NB4 (cell line): ENCODE data around the gene AMOTL1.

Source experiments
- DNase-seq: peaks from one replicate; pipeline ENCODE4 v3.0.0; 2010; ENCODE audit warnings: low read depth
- H3K4me3 ChIP-seq: one replicate; pipeline ENCODE4 v1.5.1; 2011; ENCODE audit warnings: mild to moderate bottlenecking, low read depth, low read length, moderate library complexity
- MAX ChIP-seq: IDR thresholded peaks from 2 replicates; pipeline ENCODE4 v1.6.1; 2011; ENCODE audit warnings: low read depth, low read length
- MYC ChIP-seq: IDR thresholded peaks from 2 replicates; pipeline ENCODE4 v1.6.1; 2011; ENCODE audit warnings: low read depth, low read length
- POLR2A ChIP-seq: IDR thresholded peaks from 2 replicates; pipeline ENCODE4 v1.6.1; 2011; ENCODE audit warnings: mild to moderate bottlenecking; ENCODE audit not compliant: insufficient read length; ENCODE audit errors: extremely low read depth
- TF ChIP-seq, protein P1 (sequence below): IDR thresholded peaks from one replicate; pipeline ENCODE4 v1.5.1; 2012; ENCODE audit warnings: low read depth, low read length

AMOTL1 gene

DNA sequence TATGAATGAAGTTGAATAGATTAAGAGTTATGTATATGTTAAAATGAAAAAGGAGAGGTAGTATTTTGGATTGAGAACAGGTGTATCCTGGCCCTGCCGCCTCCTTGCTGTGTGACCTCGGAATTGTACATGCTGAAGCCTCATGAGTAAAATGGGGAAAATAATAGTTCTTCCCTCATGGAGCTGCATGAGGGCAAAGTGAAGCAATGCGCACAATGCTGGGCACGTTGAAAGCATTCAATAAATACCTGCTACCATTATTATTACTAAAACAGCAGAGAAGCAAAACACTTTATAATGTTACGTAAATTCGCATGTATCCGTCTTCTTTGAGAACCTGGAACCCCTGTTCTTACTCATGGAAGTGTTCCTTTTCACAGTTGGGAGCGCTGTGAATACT, 5.7 kb downstream of the AMOTL1 start:
- DNase-seq = no peak
- no peak overlapping the region for H3K4me3 ChIP-seq
- TF ChIP-seq MYC = no peak
- no peak for TF ChIP-seq MAX
- TF ChIP-seq, protein P1, sequence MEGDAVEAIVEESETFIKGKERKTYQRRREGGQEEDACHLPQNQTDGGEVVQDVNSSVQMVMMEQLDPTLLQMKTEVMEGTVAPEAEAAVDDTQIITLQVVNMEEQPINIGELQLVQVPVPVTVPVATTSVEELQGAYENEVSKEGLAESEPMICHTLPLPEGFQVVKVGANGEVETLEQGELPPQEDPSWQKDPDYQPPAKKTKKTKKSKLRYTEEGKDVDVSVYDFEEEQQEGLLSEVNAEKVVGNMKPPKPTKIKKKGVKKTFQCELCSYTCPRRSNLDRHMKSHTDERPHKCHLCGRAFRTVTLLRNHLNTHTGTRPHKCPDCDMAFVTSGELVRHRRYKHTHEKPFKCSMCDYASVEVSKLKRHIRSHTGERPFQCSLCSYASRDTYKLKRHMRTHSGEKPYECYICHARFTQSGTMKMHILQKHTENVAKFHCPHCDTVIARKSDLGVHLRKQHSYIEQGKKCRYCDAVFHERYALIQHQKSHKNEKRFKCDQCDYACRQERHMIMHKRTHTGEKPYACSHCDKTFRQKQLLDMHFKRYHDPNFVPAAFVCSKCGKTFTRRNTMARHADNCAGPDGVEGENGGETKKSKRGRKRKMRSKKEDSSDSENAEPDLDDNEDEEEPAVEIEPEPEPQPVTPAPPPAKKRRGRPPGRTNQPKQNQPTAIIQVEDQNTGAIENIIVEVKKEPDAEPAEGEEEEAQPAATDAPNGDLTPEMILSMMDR = no peak
- TF ChIP-seq POLR2A = no peak

DNA sequence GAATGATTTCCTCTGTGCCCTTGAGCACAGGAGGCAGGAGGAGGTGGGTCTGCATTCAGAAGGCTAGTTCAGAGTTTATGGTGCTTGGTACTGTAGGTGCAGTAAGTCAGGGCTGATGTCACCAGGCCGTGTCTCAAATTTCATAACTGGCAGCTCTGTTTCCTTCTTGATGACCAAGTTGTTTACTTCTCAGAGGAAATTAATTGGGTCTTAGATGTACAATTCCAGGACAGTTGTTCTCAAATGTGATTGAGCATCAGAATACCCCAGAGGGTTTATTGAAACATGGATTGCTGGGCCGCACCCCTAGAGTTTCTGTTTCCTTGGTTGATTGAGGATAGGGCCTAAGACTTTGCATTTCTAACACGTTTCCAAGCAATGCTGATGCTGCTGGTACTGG, 6.2 kb downstream of the AMOTL1 start:
- H3K4me3 ChIP-seq = no peak overlapping the region
- no peak for DNase-seq
- TF ChIP-seq MAX (no peak), MYC (no peak), POLR2A (no peak)
- TF ChIP-seq, protein P1 = no peak

DNA sequence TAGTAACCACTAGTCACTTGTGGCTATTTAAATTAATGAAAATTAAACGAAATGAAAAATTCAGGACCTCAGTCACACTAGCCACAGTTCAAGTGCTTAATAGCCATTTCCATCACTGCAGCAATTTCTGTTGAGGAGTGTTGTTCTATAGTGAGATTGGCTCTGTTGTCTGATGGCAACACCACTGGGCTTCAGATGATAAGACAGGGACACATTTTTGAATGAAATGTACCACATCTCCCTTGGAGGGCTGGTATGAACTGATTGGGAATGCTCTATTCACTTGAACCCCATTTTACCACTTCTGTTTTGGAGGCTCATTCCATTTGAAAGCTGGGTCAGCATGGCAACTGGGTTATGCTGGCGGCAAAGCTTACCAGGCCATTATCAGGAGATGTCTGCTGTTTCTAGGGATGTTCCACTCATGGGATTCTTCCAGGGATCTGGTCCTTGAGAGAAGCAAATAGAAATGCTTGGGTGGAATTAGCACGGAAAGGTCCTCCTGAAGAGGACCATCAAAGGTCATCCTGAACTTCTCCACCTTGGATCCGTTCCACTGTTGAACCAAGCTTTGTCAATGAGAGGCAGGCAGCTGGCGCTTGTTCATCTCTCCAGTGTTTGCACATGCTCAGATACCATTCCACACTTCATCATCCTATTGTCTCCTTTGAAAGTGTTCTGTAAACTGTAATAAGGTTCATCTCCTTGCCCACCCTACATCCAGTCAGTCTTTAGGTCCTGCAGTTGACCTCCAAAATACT, 7.6 kb downstream of the AMOTL1 start:
- no peak for TF ChIP-seq POLR2A
- TF ChIP-seq, protein P1 = no peak
- no peak for TF ChIP-seq MYC
- no peak for TF ChIP-seq MAX
- H3K4me3 ChIP-seq = no peak overlapping the region
- no peak for DNase-seq

DNA sequence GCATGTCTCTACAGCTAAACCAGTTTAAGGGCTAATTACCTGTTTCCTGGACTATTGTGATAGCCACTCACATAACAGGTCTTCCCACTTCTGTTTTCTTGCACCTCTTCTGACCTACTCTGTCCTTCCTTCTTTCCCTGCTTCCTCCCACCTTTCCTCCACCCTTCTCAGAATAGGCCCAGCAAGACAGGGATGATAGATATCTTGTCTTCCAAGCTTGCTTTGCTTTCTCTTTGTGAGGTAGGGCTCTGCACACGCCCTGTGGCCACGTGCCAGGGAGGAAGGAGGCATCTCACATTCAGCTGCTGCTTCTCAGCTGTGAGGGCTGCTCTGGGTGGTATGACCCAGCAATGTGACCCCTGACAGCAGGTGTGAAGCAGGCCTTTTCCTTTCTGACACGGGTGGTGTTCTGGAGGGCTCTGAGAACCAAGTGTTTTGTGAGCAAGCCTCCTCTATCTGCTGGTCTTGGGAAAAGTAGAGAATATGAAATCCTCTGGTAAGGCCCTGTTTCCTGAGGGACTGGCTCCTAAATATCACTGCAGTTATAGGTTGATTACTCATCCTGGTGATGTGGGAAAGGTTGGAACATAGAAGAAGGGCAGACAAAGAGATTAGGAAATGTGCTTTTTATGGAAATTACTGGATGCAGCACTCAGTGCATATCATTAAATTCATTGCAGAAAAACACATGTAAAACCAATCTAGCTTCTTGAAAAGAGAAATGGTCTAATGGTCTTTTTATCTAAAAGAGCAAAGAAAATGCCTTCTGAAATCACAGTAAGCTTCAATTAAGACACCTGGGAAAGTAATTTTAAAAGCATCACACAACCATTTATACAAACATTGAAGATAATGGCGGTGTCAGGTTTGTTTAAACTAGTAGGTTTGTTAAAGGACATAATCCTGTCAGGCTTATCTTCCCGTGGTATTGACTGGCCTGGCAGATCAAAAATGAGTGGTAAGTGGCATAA, 8.5 kb downstream of the AMOTL1 start:
- no peak overlapping the region for H3K4me3 ChIP-seq
- DNase-seq = no peak

GRCh38 chr11:94780432-94780831, 12.3 kb downstream of the AMOTL1 start:
- DNase-seq = no peak
- TF ChIP-seq POLR2A = no peak
- TF ChIP-seq, protein P1 = no peak
- TF ChIP-seq MAX = no peak
- no peak overlapping the region for H3K4me3 ChIP-seq

More for the DNA sequence above, 8.5 kb downstream of the AMOTL1 start:
- TF ChIP-seq MAX = no peak
- TF ChIP-seq, protein P1 = no peak
- TF ChIP-seq POLR2A = no peak
- TF ChIP-seq MYC = no peak
